ENCODE data around the gene GGT6. TPM values are rescaled to one million over a fixed set of nuclear protein-coding genes. Genes with fewer than 3 reads are reported as not detected.

Gene GGT6
- polyA plus RNA-seq, 1 of the 3 experiments (the other 2 are of a cell fraction): not detected

DNA sequence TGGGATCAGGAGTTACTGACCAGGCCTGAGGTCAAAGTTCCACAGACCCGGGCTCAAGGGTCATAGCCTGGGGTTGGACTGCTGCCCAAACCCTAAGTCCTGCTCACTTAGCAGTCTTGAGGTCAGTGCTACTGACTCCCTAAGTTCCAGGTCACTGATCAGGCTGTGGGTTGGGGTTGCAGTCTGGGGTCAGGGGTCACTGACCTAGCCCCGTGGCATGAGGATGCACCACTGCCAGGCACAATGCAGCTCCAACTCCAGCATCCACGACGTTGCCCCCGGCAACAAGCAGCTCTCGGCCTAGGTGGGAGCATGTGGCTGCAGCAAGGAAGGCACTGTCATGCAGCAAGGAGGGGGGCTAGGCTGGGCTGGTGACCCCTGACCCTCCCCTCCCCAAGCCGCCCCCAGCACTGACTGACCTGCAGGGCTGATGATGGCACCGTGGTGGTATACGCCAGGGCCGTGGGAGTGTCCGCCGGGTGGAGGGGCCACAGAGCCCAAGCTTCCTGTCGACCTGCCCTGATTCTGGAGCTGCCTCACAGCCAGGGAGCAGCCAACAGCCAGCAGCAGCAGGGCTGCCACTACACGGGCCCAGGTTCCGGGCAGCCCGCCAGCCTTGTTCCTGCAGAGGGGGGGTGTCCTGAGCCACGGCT lies 1.1 kb downstream of the GGT6 start (continued):
- TF ChIP-seq TEAD4 (IDR thresholded peaks at IDR 0.05; ENCODE audit: borderline replicate concordance, insufficient read depth): no peak
- no peak for TF ChIP-seq NRF1 (IDR thresholded peaks at IDR 0.05; ENCODE audit: low read depth, low read length)
- no peak for TF ChIP-seq FOXM1 (IDR thresholded peaks at IDR 0.05; ENCODE audit: low read depth)
- no peak for TF ChIP-seq NFIC (IDR thresholded peaks at IDR 0.05; ENCODE audit: borderline replicate concordance)
- no peak for TF ChIP-seq RCOR1 (IDR thresholded peaks at IDR 0.05; ENCODE audit: low read length)
- no peak for TF ChIP-seq MXI1 (IDR thresholded peaks at IDR 0.05; ENCODE audit: low read depth, low read length)
- TF ChIP-seq, protein P1, sequence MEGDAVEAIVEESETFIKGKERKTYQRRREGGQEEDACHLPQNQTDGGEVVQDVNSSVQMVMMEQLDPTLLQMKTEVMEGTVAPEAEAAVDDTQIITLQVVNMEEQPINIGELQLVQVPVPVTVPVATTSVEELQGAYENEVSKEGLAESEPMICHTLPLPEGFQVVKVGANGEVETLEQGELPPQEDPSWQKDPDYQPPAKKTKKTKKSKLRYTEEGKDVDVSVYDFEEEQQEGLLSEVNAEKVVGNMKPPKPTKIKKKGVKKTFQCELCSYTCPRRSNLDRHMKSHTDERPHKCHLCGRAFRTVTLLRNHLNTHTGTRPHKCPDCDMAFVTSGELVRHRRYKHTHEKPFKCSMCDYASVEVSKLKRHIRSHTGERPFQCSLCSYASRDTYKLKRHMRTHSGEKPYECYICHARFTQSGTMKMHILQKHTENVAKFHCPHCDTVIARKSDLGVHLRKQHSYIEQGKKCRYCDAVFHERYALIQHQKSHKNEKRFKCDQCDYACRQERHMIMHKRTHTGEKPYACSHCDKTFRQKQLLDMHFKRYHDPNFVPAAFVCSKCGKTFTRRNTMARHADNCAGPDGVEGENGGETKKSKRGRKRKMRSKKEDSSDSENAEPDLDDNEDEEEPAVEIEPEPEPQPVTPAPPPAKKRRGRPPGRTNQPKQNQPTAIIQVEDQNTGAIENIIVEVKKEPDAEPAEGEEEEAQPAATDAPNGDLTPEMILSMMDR (IDR thresholded peaks at IDR 0.05): no peak

GRCh38 chr17:4558347-4558971 lies 1.9 kb downstream of the GGT6 start:
- Histone ChIP-seq H3K9me2 (no peaks in the 10 kb centered on the region), H3K4me2 (no peak overlapping the region), H3K9me3 (no peaks in the 10 kb centered on the region), H3K79me2 (ENCODE audit: insufficient read depth) (peaks cover 17% of the 10 kb centered on the region), H3F3A (replicated peaks; ENCODE audit: insufficient read depth) (peaks cover 3% of the 10 kb centered on the region), H3K4me1 (ENCODE audit: control insufficient read depth in 1 of 2, insufficient read depth in 2 of 2, low read depth in 1 of 2, low read length in 1 of 2) (peaks cover 7 to 18% of the 10 kb centered on the region in 2 experiments; a peak in 1 of 4 replicates), H3K4me3 (ENCODE audit: low read depth in 2 of 2, low read length in 1 of 2) (no peak overlapping the region), H4K20me1 (ENCODE audit: insufficient read depth) (no peaks in the 10 kb centered on the region), H3K36me3 (replicated peaks in 1 of 2; ENCODE audit: control insufficient read depth in 1 of 2, insufficient read depth in 2 of 2, low read length in 1 of 2) (peaks cover 3 to 5% of the 10 kb centered on the region in 2 experiments), H3K27ac (ENCODE audit: low read depth in 2 of 2, low read length in 1 of 2) (no peak overlapping the region), H3K27me3 (ENCODE audit: insufficient read depth) (no peaks in the 10 kb centered on the region), H3K9ac (no peak overlapping the region), H2AFZ (ENCODE audit: low read depth) (no peak overlapping the region)
- TF ChIP-seq RFX5 (IDR thresholded peaks at IDR 0.05; ENCODE audit: low read length) (no peak), GATA2 (CRISPR knock-in tag; IDR thresholded peaks at IDR 0.05) (no peak), PBX3 (IDR thresholded peaks at IDR 0.05) (no peak), FOSL2 (IDR thresholded peaks at IDR 0.05; ENCODE audit: borderline replicate concordance, low read depth) (no peak)
- CTCF ChIA-PET: no interaction called here
- WGBS (ENCODE audit: low lambda C conversion rate): 93% methylated on average over 15 of the region's 24 CpGs
- no peak for DNase-seq
- POLR2A ChIA-PET: no interaction called here

Data from SK-N-SH (cell line).